Measurements from ENCODE around the gene PSME1.

PSME1 gene

DNA sequence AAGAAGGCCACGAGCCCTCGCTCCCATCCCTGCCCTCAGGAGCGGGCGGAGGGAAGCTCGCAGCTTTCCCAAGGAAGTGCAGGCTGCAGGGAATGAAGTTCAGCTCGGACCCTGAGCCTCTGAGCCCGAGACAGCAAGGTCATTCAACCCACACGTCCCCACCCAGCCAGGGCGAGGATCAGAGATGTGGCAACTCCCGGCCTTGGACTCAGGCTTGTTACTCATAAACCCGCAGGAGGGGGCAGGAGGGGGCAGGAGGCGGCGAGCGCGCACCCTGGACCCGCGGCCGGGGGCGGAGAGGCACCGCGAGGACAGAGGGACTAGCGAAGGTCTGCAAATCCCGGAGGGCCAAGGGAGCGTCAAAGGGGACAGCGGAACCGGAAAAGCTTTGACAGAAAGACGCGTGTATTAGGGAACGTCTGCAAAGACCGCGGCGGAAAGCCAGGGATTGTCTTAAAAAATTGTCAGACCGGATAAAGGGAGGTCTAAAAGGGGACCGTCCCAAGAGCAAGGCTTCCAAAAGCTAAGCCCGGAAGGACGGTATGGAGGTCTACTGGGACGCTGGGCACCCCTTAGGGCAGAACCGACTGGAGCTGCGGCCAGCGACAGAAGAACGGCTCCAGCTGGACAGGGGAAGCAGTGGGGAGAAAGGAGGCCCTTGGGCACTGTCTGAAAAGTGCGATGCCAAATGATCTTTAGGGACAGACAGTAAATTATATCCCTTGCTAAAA is 22.0 kb upstream of the PSME1 start:
- Mint-ChIP-seq H3K4me1 (ENCODE audit: low read depth in 2 of 2) (peaks cover 21 to 23% of the 10 kb centered on the region in 2 donors), H3K4me3 (peak overlapping the region; percentile 94 to 99), H3K9me3 (no peaks in the 10 kb centered on the region), H3K36me3 (ENCODE audit: insufficient read depth) (peaks cover 51% of the 10 kb centered on the region), H3K27ac (peak overlapping the region; percentile 99), H3K27me3 (no peaks in the 10 kb centered on the region)
- ATAC-seq (replicated peaks): peak; percentile 31
- peak in 2 of 3 experiments; percentile 70 to 73 for DNase-seq

DNA sequence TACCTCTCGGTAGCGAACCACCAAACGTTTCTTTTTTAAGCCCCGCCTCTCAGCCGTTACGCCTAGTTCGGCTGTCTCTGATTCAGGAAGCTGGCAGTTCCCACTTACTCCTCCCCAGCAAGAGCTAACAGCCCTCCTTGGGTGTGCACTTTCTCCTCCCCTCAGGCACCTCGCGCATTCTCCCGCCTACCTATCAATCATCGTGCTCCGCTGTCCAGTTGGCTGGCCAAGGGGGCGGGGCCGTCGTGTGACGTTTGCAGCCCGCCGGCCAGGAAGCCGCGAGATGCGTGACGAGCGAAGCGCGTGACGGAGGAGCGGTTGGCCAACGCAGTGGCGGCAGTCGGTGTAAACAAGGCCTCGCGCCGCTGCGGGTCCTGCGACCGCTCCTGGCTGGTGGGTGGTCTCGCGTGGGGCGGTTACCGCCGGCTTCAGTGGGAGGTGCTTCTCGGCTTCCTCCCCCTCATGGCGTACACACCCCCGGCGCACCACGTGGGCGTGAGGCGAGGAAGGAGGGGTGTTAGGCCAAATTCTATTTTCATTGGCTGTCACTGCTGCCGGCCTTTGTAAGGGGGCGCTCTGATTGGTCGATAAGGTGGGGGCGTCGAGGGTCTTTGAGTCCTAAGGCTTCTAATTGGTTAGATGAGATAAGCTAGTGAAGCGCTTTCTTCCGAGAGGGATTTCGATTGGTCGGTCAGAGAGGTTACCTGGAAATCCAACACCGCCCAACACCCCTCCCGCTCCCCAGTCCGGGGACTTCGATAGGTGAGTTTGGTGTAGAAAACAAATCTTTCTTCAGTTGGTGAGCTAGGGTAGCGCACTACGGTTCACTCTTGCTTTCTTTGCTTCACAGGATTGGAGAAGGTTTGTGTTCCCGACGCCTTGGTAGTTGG is 21.2 kb upstream of the PSME1 start, which contains the start of the genes DCAF11 and NRL:
Gene DCAF11 (plus strand): TSS at position 246 of the 890 bp plus-strand sequence. CDS start 818 bp downstream, outside the sequence.
Gene NRL (minus strand): TSS at position 418 of the 890 bp plus-strand sequence. CDS start 32,101 bp downstream, outside the sequence.
- Mint-ChIP-seq H3K27me3 (no peaks in the 10 kb centered on the region), H3K9me3 (no peaks in the 10 kb centered on the region), H3K36me3 (ENCODE audit: insufficient read depth) (peaks cover 59% of the 10 kb centered on the region), H3K4me3 (peak within 1 kb of the TSS; percentile 94 to 99), H3K4me1 (ENCODE audit: low read depth in 2 of 2) (peaks cover 19 to 22% of the 10 kb centered on the region in 2 donors), H3K27ac (peak within 1 kb of the TSS; percentile 99)
- DNase-seq (peak; percentile 98), ATAC-seq (replicated peaks) (peak; percentile 82)

DNA sequence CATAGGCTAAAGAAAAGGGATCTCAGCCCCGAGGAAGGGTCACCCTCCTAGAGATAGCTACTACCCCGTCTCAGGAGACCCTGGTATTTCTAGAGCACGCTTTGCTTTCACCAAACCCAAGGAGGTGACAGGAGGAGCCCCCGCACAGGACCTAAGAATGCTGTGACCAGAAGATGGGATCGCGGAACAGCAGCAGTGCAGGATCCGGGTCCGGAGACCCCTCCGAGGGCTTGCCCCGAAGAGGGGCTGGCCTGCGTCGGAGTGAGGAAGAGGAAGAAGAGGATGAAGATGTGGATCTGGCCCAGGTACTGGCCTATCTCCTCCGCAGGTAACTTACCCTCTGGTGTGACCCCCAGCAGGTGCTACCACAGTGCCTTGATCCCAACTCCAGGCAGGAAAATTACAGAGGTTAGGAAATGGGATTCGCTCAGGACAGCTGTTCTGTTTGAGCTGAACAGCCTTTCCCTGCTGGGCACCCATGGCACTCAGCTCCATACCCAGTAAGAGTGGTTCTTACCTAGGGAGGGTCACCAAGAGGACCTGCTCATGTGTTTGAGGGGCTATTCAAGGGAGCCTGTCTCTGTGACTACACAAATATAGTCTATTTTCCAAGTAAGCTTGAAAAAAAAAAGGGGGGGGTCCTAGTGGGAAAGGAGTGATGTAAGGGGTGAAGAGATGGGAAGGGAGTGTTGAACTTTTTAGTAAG is 20.4 kb upstream of the PSME1 start:
- Mint-ChIP-seq H3K9me3 (no peaks in the 10 kb centered on the region), H3K4me3 (peak overlapping the region; percentile 94 to 99), H3K36me3 (ENCODE audit: insufficient read depth) (peaks cover 65% of the 10 kb centered on the region), H3K27me3 (no peaks in the 10 kb centered on the region), H3K27ac (peak overlapping the region; percentile 99), H3K4me1 (ENCODE audit: low read depth in 2 of 2) (peaks cover 19 to 22% of the 10 kb centered on the region in 2 donors)
- ATAC-seq (replicated peaks) (no peak), DNase-seq (no peak)

- no peaks in the 10 kb centered on the region for H3K27me3 Mint-ChIP-seq
- peaks cover 72% of the 10 kb centered on the region for H3K36me3 Mint-ChIP-seq (ENCODE audit: insufficient read depth)
- no peaks in the 10 kb centered on the region for H3K9me3 Mint-ChIP-seq
- DNase-seq: no peak
- H3K4me3 Mint-ChIP-seq: peak overlapping the region; percentile 94 to 99
- no peak for ATAC-seq (replicated peaks)
- peaks cover 19 to 22% of the 10 kb centered on the region in 2 donors for H3K4me1 Mint-ChIP-seq (ENCODE audit: low read depth in 2 of 2)
- peak overlapping the region; percentile 99 for H3K27ac Mint-ChIP-seq
Measured at GRCh38 chr14:24116128-24116814, 19.7 kb upstream of the PSME1 start.

GRCh38 chr14:24117179-24117578 is 18.8 kb upstream of the PSME1 start:
- peaks cover 19 to 22% of the 10 kb centered on the region in 2 donors for H3K4me1 Mint-ChIP-seq (ENCODE audit: low read depth in 2 of 2)
- no peak overlapping the region for H3K27ac Mint-ChIP-seq
- H3K4me3 Mint-ChIP-seq: peak overlapping the region in 1 of 2 donors; percentile 1
- ATAC-seq (replicated peaks) (no peak), DNase-seq (no peak)
- peaks cover 81% of the 10 kb centered on the region for H3K36me3 Mint-ChIP-seq (ENCODE audit: insufficient read depth)
- H3K27me3 Mint-ChIP-seq: no peaks in the 10 kb centered on the region
- H3K9me3 Mint-ChIP-seq: no peaks in the 10 kb centered on the region

GRCh38 chr14:24119691-24120090 is 16.3 kb upstream of the PSME1 start:
- ATAC-seq (replicated peaks) (no peak), DNase-seq (no peak)
- peaks cover 19 to 22% of the 10 kb centered on the region in 2 donors for H3K4me1 Mint-ChIP-seq (ENCODE audit: low read depth in 2 of 2)
- no peaks in the 10 kb centered on the region for H3K27me3 Mint-ChIP-seq
- H3K27ac Mint-ChIP-seq: peak overlapping the region in 1 of 2 donors; percentile 58
- H3K4me3 Mint-ChIP-seq: no peak overlapping the region
- H3K9me3 Mint-ChIP-seq: no peaks in the 10 kb centered on the region
- peaks cover 91% of the 10 kb centered on the region for H3K36me3 Mint-ChIP-seq (ENCODE audit: insufficient read depth)

DNA sequence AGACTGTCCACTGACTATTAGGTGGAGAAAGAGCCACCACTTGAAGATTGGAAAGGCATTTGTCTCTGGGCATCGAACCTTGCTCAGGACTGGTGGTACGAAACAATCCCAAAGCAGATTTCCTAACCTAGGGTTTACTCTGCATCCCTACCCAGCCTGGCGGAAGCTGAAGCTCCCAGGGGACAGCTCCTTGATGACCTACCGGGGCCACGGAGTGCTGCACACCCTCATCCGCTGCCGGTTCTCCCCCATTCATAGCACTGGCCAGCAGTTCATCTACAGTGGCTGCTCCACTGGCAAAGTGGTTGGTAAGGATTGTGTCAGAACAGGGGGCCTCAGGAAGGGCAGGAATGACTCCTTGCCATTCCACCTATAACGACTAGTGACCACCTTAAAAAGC is 14.8 kb upstream of the PSME1 start:
- no peaks in the 10 kb centered on the region for H3K27me3 Mint-ChIP-seq
- no peaks in the 10 kb centered on the region for H3K9me3 Mint-ChIP-seq
- no peak overlapping the region for H3K4me3 Mint-ChIP-seq
- peaks cover 7 to 9% of the 10 kb centered on the region in 2 donors for H3K4me1 Mint-ChIP-seq (ENCODE audit: low read depth in 2 of 2)
- no peak overlapping the region for H3K27ac Mint-ChIP-seq
- no peak for DNase-seq
- ATAC-seq (replicated peaks): no peak
- H3K36me3 Mint-ChIP-seq (ENCODE audit: insufficient read depth): peaks cover 85% of the 10 kb centered on the region

DNA sequence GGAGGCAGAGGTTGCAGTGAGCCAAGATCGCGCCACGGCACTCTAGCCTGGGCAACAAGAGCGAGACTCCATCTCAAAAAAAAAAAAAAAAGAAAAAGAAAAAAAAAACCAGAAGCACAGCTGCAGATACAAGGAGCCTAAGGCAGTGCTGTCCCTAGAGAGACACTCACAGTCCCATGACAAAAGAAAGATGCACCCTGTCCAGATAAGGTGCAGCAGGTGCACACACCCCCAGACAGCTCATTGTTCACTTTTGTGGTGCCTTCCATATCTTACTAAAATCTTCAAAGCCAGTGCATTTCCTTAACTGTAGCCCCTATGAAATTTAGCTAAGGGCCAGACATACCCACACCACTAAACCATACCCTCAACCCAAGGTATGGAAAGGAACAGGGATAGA is 13.6 kb upstream of the PSME1 start:
- H3K4me3 Mint-ChIP-seq: no peak overlapping the region
- peak overlapping the region in 1 of 2 donors; percentile 61 for H3K27ac Mint-ChIP-seq
- ATAC-seq (replicated peaks) (no peak), DNase-seq (no peak)
- no peaks in the 10 kb centered on the region for H3K9me3 Mint-ChIP-seq
- no peaks in the 10 kb centered on the region for H3K27me3 Mint-ChIP-seq
- peaks cover 73% of the 10 kb centered on the region for H3K36me3 Mint-ChIP-seq (ENCODE audit: insufficient read depth)
- peaks cover 0 to 3% of the 10 kb centered on the region in 2 donors for H3K4me1 Mint-ChIP-seq (ENCODE audit: low read depth in 2 of 2)

DNA sequence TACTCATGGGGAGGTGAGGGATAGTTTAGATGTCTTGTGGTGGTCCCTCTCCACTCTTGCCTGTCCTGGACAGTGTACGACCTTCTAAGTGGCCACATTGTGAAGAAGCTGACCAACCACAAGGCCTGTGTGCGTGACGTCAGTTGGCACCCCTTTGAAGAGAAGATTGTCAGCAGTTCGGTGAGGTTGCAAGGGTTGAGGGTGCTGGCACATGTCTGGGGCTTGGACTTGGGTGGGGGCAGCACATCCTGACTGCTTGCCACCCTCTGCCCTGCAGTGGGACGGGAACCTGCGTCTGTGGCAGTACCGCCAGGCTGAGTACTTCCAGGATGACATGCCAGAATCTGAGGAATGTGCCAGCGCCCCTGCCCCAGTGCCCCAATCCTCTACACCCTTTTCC is 13.1 kb upstream of the PSME1 start:
- Mint-ChIP-seq H3K27ac (peak overlapping the region in 1 of 2 donors; percentile 61), H3K4me1 (ENCODE audit: low read depth in 2 of 2) (peaks cover 0 to 3% of the 10 kb centered on the region in 2 donors), H3K27me3 (no peaks in the 10 kb centered on the region), H3K9me3 (no peaks in the 10 kb centered on the region), H3K36me3 (ENCODE audit: insufficient read depth) (peaks cover 68% of the 10 kb centered on the region), H3K4me3 (no peak overlapping the region)
- DNase-seq (no peak), ATAC-seq (replicated peaks) (no peak)

DNA sequence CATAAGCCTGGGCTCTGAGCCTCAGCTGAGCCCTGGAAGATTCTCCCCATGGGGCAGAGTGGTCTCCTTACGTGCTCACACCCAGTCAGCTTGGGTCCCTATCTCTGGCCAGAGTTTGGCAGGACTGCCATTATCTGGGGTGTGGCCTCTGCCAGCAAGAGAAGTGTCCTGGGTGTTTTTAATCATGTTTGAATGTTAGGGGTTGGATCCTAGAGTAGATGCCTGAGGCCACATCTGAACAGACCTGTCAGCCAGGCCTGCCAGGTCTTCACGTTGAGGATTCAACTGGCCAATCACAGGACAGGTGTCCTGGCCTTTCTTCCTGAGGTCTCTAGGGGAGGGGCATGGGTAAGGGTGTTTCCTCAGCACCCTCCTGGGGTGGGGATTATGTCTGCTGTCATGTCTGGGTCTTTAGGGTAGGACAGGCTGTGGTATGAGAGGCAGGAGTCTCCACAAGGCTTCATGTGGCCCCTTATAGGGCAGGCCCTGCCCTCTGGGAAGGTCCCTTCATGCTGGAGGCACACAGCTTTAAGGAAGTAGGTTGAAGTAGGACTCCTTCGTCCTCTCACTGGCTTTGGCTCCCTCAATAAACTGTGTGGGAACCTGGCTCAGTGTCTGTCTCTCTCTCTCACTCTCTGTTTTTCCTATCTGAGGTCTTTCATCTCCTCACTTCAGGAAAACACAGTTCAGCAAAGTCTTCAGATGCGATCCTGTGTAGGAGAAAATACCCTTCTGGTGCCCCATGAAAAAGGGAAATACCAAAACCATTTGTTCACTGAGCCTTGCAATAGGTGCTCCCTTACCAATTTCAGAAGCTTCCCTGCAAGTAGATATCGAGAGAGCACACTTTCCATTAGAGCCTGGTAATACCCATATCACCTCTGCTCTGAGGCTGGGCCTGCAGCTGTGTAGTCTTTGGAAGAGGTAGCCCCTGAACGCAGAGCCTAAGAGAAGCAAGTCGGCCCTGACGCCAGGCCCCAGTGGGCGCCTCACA is 12.3 kb upstream of the PSME1 start:
- Mint-ChIP-seq H3K27ac (peak overlapping the region in 1 of 2 donors; percentile 51), H3K36me3 (ENCODE audit: insufficient read depth) (peaks cover 61% of the 10 kb centered on the region), H3K27me3 (no peaks in the 10 kb centered on the region), H3K4me1 (ENCODE audit: low read depth in 2 of 2) (no peaks in the 10 kb centered on the region), H3K4me3 (no peak overlapping the region), H3K9me3 (no peaks in the 10 kb centered on the region)
- ATAC-seq (replicated peaks) (no peak), DNase-seq (no peak)

DNA sequence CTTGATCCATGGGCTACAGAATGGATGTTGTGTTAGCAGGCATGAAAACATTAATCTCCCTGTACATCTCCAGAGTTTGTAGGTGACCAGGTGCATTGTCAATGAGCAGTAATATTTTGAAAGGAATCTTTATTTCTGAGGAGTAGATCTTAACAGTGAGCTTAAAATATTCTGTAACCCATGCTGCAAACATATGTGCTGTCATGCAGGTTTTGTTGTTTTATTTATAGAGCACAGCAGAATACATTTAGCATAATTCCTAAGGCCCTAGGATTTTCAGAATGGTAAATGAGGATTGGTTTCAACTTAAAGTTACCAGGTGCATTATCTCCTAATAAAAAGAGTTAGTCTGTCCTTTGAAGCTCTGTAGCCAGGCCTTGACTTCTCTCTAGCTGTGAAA is 9.1 kb upstream of the PSME1 start:
- H3K36me3 Mint-ChIP-seq (ENCODE audit: insufficient read depth): peaks cover 30% of the 10 kb centered on the region
- H3K27ac Mint-ChIP-seq: no peak overlapping the region
- no peaks in the 10 kb centered on the region for H3K27me3 Mint-ChIP-seq
- ATAC-seq (replicated peaks) (no peak), DNase-seq (no peak)
- H3K4me1 Mint-ChIP-seq (ENCODE audit: low read depth in 2 of 2): peaks cover 0 to 4% of the 10 kb centered on the region in 2 donors
- no peaks in the 10 kb centered on the region for H3K9me3 Mint-ChIP-seq
- H3K4me3 Mint-ChIP-seq: no peak overlapping the region

DNA sequence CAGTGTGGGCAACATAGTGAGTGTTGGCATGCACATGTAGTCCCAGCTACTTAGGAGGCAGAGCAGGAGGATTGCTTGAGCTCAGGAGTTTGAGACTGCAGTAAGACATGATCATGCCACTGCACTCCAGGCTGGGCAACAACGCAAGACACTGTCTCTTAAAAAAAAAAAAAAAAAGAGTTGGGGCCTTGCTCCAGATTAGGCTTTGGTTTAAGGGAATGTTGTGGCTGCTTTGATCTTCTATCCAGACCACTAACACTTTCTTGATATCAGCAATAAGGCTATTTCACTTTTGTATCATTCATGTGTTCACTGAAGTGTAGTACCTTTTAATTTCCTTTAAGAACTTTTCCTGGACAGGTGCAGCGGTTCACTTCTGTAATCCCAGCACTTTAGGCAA is 8.3 kb upstream of the PSME1 start:
- DNase-seq: no peak
- no peak for ATAC-seq (replicated peaks)
- no peaks in the 10 kb centered on the region for H3K9me3 Mint-ChIP-seq

More for the DNA sequence above, 8.3 kb upstream of the PSME1 start:
- no peak overlapping the region for H3K4me3 Mint-ChIP-seq
- H3K27me3 Mint-ChIP-seq: no peaks in the 10 kb centered on the region
- H3K4me1 Mint-ChIP-seq (ENCODE audit: low read depth in 2 of 2): peaks cover 0 to 8% of the 10 kb centered on the region in 2 donors
- H3K27ac Mint-ChIP-seq: no peak overlapping the region
- peaks cover 23% of the 10 kb centered on the region for H3K36me3 Mint-ChIP-seq (ENCODE audit: insufficient read depth)

Data from effector memory CD8-positive, alpha-beta T cell (primary cell).